HUES64 (cell line): ENCODE results near the gene CDCP2.

Experiments used
- H3K27ac ChIP-seq: 2 replicates; pipeline ENCODE4 v1.7.0; 2013; ENCODE audit warnings: low read depth, low read length, inconsistent platforms
- H3K27me3 ChIP-seq: 2 replicates; pipeline ENCODE4 v1.6.1; 2013; ENCODE audit warnings: mild to moderate bottlenecking, low read length; ENCODE audit not compliant: insufficient read depth
- H3K36me3 ChIP-seq: 2 replicates; pipeline ENCODE4 v1.6.1; 2013; ENCODE audit warnings: mild to moderate bottlenecking, low read length; ENCODE audit not compliant: insufficient read depth
- H3K4me1 ChIP-seq: 2 replicates; pipeline ENCODE4 v1.6.1; 2013; ENCODE audit warnings: mild to moderate bottlenecking, low read length, moderate library complexity; ENCODE audit not compliant: insufficient read depth
- H3K4me3 ChIP-seq: 2 replicates; pipeline ENCODE4 v1.5.1; 2013; ENCODE audit warnings: mild to moderate bottlenecking, low read length, moderate library complexity
- H3K9ac ChIP-seq: 2 replicates; pipeline ENCODE4 v1.6.1; 2013; ENCODE audit warnings: mild to moderate bottlenecking, low read depth, low read length
- H3K9me3 ChIP-seq: 2 replicates; pipeline ENCODE4 v1.6.1; 2013; ENCODE audit warnings: low read depth, low read length; ENCODE audit not compliant: insufficient read depth
- WGBS: fragments of 150-250, 120-280 bp; methylation state at CpG from one replicate; pipeline ENCODE4 v1.1.7; 2013; ENCODE audit warnings: missing lambda C conversion rate; 5-methylcytosine and 5-hydroxymethylcytosine counted together

CDCP2 gene

DNA sequence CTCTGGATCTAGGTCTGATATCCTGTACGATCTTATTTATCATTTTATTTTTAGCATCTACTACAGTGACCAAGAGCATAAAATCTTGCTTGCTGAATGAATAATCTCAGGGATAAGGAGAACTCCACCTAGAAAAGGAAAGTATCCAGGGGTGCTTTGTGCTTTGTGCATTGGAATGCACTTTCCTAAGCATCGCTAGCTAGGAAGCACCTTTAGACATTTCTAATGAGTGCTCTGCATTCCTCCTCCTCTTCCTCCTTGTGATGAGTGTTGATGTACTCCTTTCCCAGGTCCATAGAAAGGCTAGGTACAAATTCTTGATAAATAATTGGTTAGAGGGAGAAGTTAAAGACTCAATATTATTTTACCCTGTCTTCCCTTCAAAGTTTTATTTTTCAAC lies 68.0 kb downstream of the CDCP2 start:
- H3K27me3 ChIP-seq: no peaks in the 10 kb centered on the region
- H3K36me3 ChIP-seq: no peaks in the 10 kb centered on the region
- H3K9me3 ChIP-seq: no peaks in the 10 kb centered on the region
- 92% methylated on average over 2 of the region's 2 CpGs for WGBS
- no peak overlapping the region for H3K27ac ChIP-seq
- H3K9ac ChIP-seq: no peak overlapping the region
- no peak overlapping the region for H3K4me3 ChIP-seq
- H3K4me1 ChIP-seq: no peaks in the 10 kb centered on the region
